Mesodermal cell (in vitro differentiated cells): ENCODE measurements around the gene GATA3.

Source experiments
- H3K27ac ChIP-seq: 2 replicates; pipeline ENCODE4 v1.7.0; 2013; ENCODE audit warnings: mild to moderate bottlenecking, low read depth, low read length, moderate library complexity; ENCODE audit not compliant: severe bottlenecking
- H3K36me3 ChIP-seq: 2 replicates; pipeline ENCODE4 v1.7.1; 2013; ENCODE audit warnings: mild to moderate bottlenecking, low read length, moderate library complexity; ENCODE audit not compliant: control insufficient read depth, insufficient read depth
- H3K4me1 ChIP-seq: one replicate; pipeline ENCODE4 v1.7.1; 2013; ENCODE audit warnings: mild to moderate bottlenecking, low read length; ENCODE audit not compliant: insufficient read depth, control insufficient read depth, poor library complexity, severe bottlenecking
- H3K4me3 ChIP-seq: 2 replicates; pipeline ENCODE4 v1.7.0; 2013; ENCODE audit warnings: low read length, control low read depth, mild to moderate bottlenecking; ENCODE audit not compliant: insufficient read depth, poor library complexity, severe bottlenecking; ENCODE audit errors: extremely low read depth
- H3K9me3 ChIP-seq: 2 replicates; pipeline ENCODE4 v1.7.1; 2013; ENCODE audit warnings: mild to moderate bottlenecking, low read length, moderate library complexity; ENCODE audit not compliant: control insufficient read depth
- WGBS, 2 experiments: methylation state at CpG; one replicate each; pipeline ENCODE4 v1.1.5; 2013; ENCODE audit warnings: missing lambda C conversion rate in 2 of 2; ENCODE audit not compliant: insufficient coverage in 2 of 2; 5-methylcytosine and 5-hydroxymethylcytosine counted together

Gene GATA3

GRCh38 chr10:8104721-8105120 is 50.2 kb downstream of the GATA3 start:
- H3K9me3 ChIP-seq, result no peaks in the 10 kb centered on the region
- no peak overlapping the region for H3K4me3 ChIP-seq
- peaks cover 8% of the 10 kb centered on the region for H3K4me1 ChIP-seq
- H3K36me3 ChIP-seq, result no peaks in the 10 kb centered on the region
- no peak overlapping the region for H3K27ac ChIP-seq
- 65 to 82% methylated on average over 6 of the region's 7 CpGs for WGBS, 2 experiments

DNA sequence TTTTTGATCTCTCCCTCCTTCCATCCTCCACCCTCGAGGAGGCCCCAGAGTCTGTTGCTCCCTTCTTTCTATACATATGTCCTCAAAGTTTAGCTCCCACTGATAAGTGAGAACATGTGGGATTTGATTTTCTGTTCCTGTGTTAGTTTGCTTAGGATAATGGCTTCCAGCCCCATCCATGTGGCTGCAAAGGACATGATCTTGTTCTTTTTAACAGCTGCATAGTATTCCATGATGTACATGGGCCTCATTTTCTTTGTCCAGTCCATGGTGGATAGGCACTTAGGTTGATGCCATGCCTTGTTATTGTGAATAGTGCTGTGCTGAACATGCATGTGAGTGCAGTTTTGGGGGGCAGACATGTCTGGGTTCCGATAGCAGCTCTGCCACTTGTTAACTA is 51.4 kb downstream of the GATA3 start:
- WGBS, 2 experiments, result 100% methylated on average over 1 of the region's 2 CpGs
- Histone ChIP-seq H3K4me1 (peaks cover 8% of the 10 kb centered on the region), H3K4me3 (no peak overlapping the region), H3K36me3 (no peaks in the 10 kb centered on the region), H3K27ac (no peak overlapping the region), H3K9me3 (no peaks in the 10 kb centered on the region)

GRCh38 chr10:8112230-8112905 is 57.9 kb downstream of the GATA3 start:
- Histone ChIP-seq H3K27ac (no peak overlapping the region), H3K36me3 (no peaks in the 10 kb centered on the region), H3K4me3 (no peak overlapping the region), H3K9me3 (no peaks in the 10 kb centered on the region), H3K4me1 (peaks cover 7% of the 10 kb centered on the region)
- WGBS, 2 experiments, result 93 to 98% methylated on average over 8 to 10 of the region's 13 CpGs

DNA sequence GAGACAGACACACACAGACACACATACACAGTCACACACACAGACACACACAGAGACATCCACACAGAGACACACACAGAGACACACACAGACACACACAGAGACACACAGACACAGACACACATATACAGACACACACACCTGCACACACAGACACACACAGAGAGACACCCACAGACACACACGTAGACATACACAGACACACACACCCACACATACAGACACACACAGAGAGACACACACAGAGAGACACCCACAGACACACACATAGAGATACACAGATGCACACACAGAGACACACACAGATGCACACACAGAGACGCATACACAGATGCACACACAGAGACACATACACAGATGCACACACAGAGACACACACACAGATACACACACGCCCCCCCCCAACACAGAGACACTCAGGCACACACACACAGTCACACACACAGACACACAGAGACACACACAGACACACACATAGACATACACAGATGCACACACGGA is 58.5 kb downstream of the GATA3 start:
- Histone ChIP-seq H3K4me3 (no peak overlapping the region), H3K36me3 (no peaks in the 10 kb centered on the region), H3K9me3 (no peaks in the 10 kb centered on the region), H3K27ac (no peak overlapping the region), H3K4me1 (peaks cover 7% of the 10 kb centered on the region)
- 65 to 97% methylated on average over 3 to 4 of the region's 4 CpGs for WGBS, 2 experiments

DNA sequence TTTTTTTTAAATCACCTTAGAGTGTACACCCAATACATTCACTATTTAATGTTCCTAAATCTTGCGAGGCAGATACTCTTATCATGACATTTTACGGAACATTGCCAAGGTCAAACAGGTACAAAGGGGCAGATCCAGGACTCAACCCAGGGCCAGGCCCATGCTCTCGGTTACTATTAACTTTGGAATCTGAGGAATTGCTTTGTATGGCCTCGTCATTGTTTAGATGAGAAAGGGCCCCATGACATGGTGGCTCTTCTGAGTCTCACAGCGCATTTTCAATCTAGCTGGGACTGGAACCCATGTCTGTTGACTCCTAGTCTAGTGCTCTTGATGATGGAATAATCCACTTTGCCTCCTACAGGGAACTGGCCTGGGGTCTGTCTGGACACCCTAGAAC is 59.1 kb downstream of the GATA3 start:
- peaks cover 7% of the 10 kb centered on the region for H3K4me1 ChIP-seq
- H3K4me3 ChIP-seq, result no peak overlapping the region
- 88 to 93% methylated on average over 5 of the region's 5 CpGs for WGBS, 2 experiments
- no peaks in the 10 kb centered on the region for H3K9me3 ChIP-seq
- no peak overlapping the region for H3K27ac ChIP-seq
- no peaks in the 10 kb centered on the region for H3K36me3 ChIP-seq

- Histone ChIP-seq H3K4me3 (no peak overlapping the region), H3K36me3 (no peaks in the 10 kb centered on the region), H3K4me1 (peaks cover 3% of the 10 kb centered on the region), H3K27ac (no peak overlapping the region), H3K9me3 (no peaks in the 10 kb centered on the region)
- 89 to 99% methylated on average over 5 of the region's 13 CpGs for WGBS, 2 experiments
Observed at GRCh38 chr10:8114741-8115617, 60.5 kb downstream of the GATA3 start.

GRCh38 chr10:8115618-8115980 is 61.1 kb downstream of the GATA3 start:
- 96 to 100% methylated on average over 3 of the region's 3 CpGs for WGBS, 2 experiments
- Histone ChIP-seq H3K36me3 (no peaks in the 10 kb centered on the region), H3K4me1 (peaks cover 3% of the 10 kb centered on the region), H3K9me3 (no peaks in the 10 kb centered on the region), H3K27ac (no peak overlapping the region), H3K4me3 (no peak overlapping the region)

GRCh38 chr10:8116474-8116873 is 62.0 kb downstream of the GATA3 start:
- peaks cover 3% of the 10 kb centered on the region for H3K4me1 ChIP-seq
- H3K4me3 ChIP-seq, result no peak overlapping the region
- H3K9me3 ChIP-seq, result no peaks in the 10 kb centered on the region
- WGBS, 2 experiments, result 83 to 100% methylated on average over 1 of the region's 5 CpGs
- peak overlapping the region; percentile 41 for H3K27ac ChIP-seq
- no peaks in the 10 kb centered on the region for H3K36me3 ChIP-seq

GRCh38 chr10:8116926-8117493 is 62.5 kb downstream of the GATA3 start:
- Histone ChIP-seq H3K9me3 (no peaks in the 10 kb centered on the region), H3K4me3 (no peak overlapping the region), H3K4me1 (peaks cover 3% of the 10 kb centered on the region), H3K27ac (peak overlapping the region; percentile 41), H3K36me3 (no peaks in the 10 kb centered on the region)
- 75 to 81% methylated on average over 10 of the region's 12 CpGs for WGBS, 2 experiments

- no peaks in the 10 kb centered on the region for H3K9me3 ChIP-seq
- H3K4me3 ChIP-seq, result no peak overlapping the region
- no peaks in the 10 kb centered on the region for H3K36me3 ChIP-seq
- 83 to 87% methylated on average over 10 to 11 of the region's 12 CpGs for WGBS, 2 experiments
- H3K4me1 ChIP-seq, result peaks cover 3% of the 10 kb centered on the region
- H3K27ac ChIP-seq, result no peak overlapping the region
Observed at GRCh38 chr10:8121201-8121890, 66.9 kb downstream of the GATA3 start.
